ENCODE data around the gene RXRA. TPM values are rescaled to one million over a fixed set of nuclear protein-coding genes. Genes with fewer than 3 reads are reported as not detected.

RXRA gene
- total RNA-seq, 1 donor: 26.4 TPM

- Histone ChIP-seq H3K4me2 (ENCODE audit: insufficient read depth, low read length) (no peak overlapping the region), H2AFZ (ENCODE audit: low read length) (no peak overlapping the region), H3K79me2 (ENCODE audit: insufficient read depth, low read length) (peaks cover 100% of the 10 kb centered on the region), H3K4me1 (ENCODE audit: insufficient read depth, low read length) (peaks cover 12% of the 10 kb centered on the region), H3K36me3 (ENCODE audit: insufficient read depth, low read length) (no peaks in the 10 kb centered on the region), H3K9me3 (ENCODE audit: low read depth, low read length) (no peaks in the 10 kb centered on the region), H4K20me1 (ENCODE audit: insufficient read depth, low read length) (peaks cover 95% of the 10 kb centered on the region), H3K27ac (ENCODE audit: low read depth, low read length) (no peak overlapping the region), H3K4me3 (ENCODE audit: insufficient read depth, low read length) (no peak overlapping the region), H3K27me3 (ENCODE audit: insufficient read depth, low read length) (no peaks in the 10 kb centered on the region)
- no peak for DNase-seq (ENCODE audit: insufficient read length, low spot score, missing footprints)
- no peak for TF ChIP-seq CTCF (IDR thresholded peaks at IDR 0.05; ENCODE audit: extremely low read depth, low read depth, low read length)
Measured at GRCh38 chr9:134351606-134352176, 25.4 kb downstream of the RXRA start.

- H3K79me2 ChIP-seq (ENCODE audit: insufficient read depth, low read length): peaks cover 100% of the 10 kb centered on the region
- no peak for TF ChIP-seq CTCF (IDR thresholded peaks at IDR 0.05; ENCODE audit: extremely low read depth, low read depth, low read length)
- H3K36me3 ChIP-seq (ENCODE audit: insufficient read depth, low read length): no peaks in the 10 kb centered on the region
- H3K27ac ChIP-seq (ENCODE audit: low read depth, low read length): no peak overlapping the region
- H3K4me3 ChIP-seq (ENCODE audit: insufficient read depth, low read length): no peak overlapping the region
- H3K9me3 ChIP-seq (ENCODE audit: low read depth, low read length): no peaks in the 10 kb centered on the region
- DNase-seq (ENCODE audit: insufficient read length, low spot score, missing footprints): no peak
- H4K20me1 ChIP-seq (ENCODE audit: insufficient read depth, low read length): peaks cover 96% of the 10 kb centered on the region
- no peak overlapping the region for H3K4me2 ChIP-seq (ENCODE audit: insufficient read depth, low read length)
- no peaks in the 10 kb centered on the region for H3K27me3 ChIP-seq (ENCODE audit: insufficient read depth, low read length)
- no peak overlapping the region for H2AFZ ChIP-seq (ENCODE audit: low read length)
- peaks cover 12% of the 10 kb centered on the region for H3K4me1 ChIP-seq (ENCODE audit: insufficient read depth, low read length)
Measured at GRCh38 chr9:134352247-134352933, 26.1 kb downstream of the RXRA start.

- H3K27me3 ChIP-seq (ENCODE audit: insufficient read depth, low read length): no peaks in the 10 kb centered on the region
- no peak overlapping the region for H2AFZ ChIP-seq (ENCODE audit: low read length)
- H3K4me2 ChIP-seq (ENCODE audit: insufficient read depth, low read length): no peak overlapping the region
- no peaks in the 10 kb centered on the region for H3K9me3 ChIP-seq (ENCODE audit: low read depth, low read length)
- H3K4me3 ChIP-seq (ENCODE audit: insufficient read depth, low read length): no peak overlapping the region
- peaks cover 96% of the 10 kb centered on the region for H4K20me1 ChIP-seq (ENCODE audit: insufficient read depth, low read length)
- DNase-seq (ENCODE audit: insufficient read length, low spot score, missing footprints): no peak
- peaks cover 12% of the 10 kb centered on the region for H3K4me1 ChIP-seq (ENCODE audit: insufficient read depth, low read length)
- H3K27ac ChIP-seq (ENCODE audit: low read depth, low read length): no peak overlapping the region
- H3K79me2 ChIP-seq (ENCODE audit: insufficient read depth, low read length): peaks cover 100% of the 10 kb centered on the region
- no peaks in the 10 kb centered on the region for H3K36me3 ChIP-seq (ENCODE audit: insufficient read depth, low read length)
- no peak for TF ChIP-seq CTCF (IDR thresholded peaks at IDR 0.05; ENCODE audit: extremely low read depth, low read depth, low read length)
Measured at GRCh38 chr9:134353539-134353938, 27.3 kb downstream of the RXRA start.

GRCh38 chr9:134355158-134355557, 28.9 kb downstream of the RXRA start:
- H4K20me1 ChIP-seq (ENCODE audit: insufficient read depth, low read length): peaks cover 97% of the 10 kb centered on the region
- DNase-seq (ENCODE audit: insufficient read length, low spot score, missing footprints): no peak
- peaks cover 7% of the 10 kb centered on the region for H3K4me1 ChIP-seq (ENCODE audit: insufficient read depth, low read length)
- no peak for TF ChIP-seq CTCF (IDR thresholded peaks at IDR 0.05; ENCODE audit: extremely low read depth, low read depth, low read length)
- no peak overlapping the region for H2AFZ ChIP-seq (ENCODE audit: low read length)
- peaks cover 100% of the 10 kb centered on the region for H3K79me2 ChIP-seq (ENCODE audit: insufficient read depth, low read length)
- H3K9me3 ChIP-seq (ENCODE audit: low read depth, low read length): no peaks in the 10 kb centered on the region
- no peak overlapping the region for H3K27ac ChIP-seq (ENCODE audit: low read depth, low read length)
- H3K27me3 ChIP-seq (ENCODE audit: insufficient read depth, low read length): no peaks in the 10 kb centered on the region
- H3K4me3 ChIP-seq (ENCODE audit: insufficient read depth, low read length): no peak overlapping the region
- no peak overlapping the region for H3K4me2 ChIP-seq (ENCODE audit: insufficient read depth, low read length)
- no peaks in the 10 kb centered on the region for H3K36me3 ChIP-seq (ENCODE audit: insufficient read depth, low read length)
